Progenitor cell of endocrine pancreas (in vitro differentiated cells): ENCODE data around the gene COL15A1. TPM values are rescaled to one million over a fixed set of nuclear protein-coding genes. Genes with fewer than 3 reads are reported as not detected.

Experiments used
- DNase-seq: peaks from one replicate; pipeline ENCODE4 v3.0.0; 2021; ENCODE audit warnings: low spot score; ENCODE audit not compliant: unreplicated experiment
- H3K27ac Mint-ChIP-seq: 2 replicates; pipeline ENCODE4 v1.8.0; 2021; ENCODE audit warnings: mild to moderate bottlenecking, moderate library complexity, mixed read lengths
- H3K27me3 Mint-ChIP-seq: 2 replicates; pipeline ENCODE4 v1.8.0; 2021; ENCODE audit warnings: mixed read lengths
- H3K36me3 Mint-ChIP-seq: 2 replicates; pipeline ENCODE4 v1.8.0; 2022; ENCODE audit warnings: mixed read lengths; ENCODE audit not compliant: insufficient read depth
- H3K4me1 Mint-ChIP-seq: 2 replicates; pipeline ENCODE4 v1.8.0; 2021; ENCODE audit warnings: low read depth, mixed read lengths
- H3K4me3 Mint-ChIP-seq: 2 replicates; pipeline ENCODE4 v1.8.0; 2021; ENCODE audit warnings: low read depth, mild to moderate bottlenecking, moderate library complexity, mixed read lengths
- H3K9me3 Mint-ChIP-seq: 2 replicates; pipeline ENCODE4 v1.8.0; 2021; ENCODE audit warnings: low read depth, mixed read lengths
- CTCF ChIP-seq: fragments of 200-600 bp; sonication (generic); IDR thresholded peaks from one replicate; pipeline ENCODE4 v1.5.0; 2021; ENCODE audit warnings: antibody characterized with exemption, mild to moderate bottlenecking; ENCODE audit not compliant: unreplicated experiment
- total RNA-seq: library from RNA; stranded (reverse); gene quantifications from 2 replicates; pipeline ENCODE4 v1.2.1, GENCODE V29; 2021

The COL15A1 gene
- total RNA-seq, 1 donor from 2014 or later = not detected

- Mint-ChIP-seq H3K27ac (no peak overlapping the region), H3K27me3 (peaks cover 3% of the 10 kb centered on the region), H3K4me3 (no peak overlapping the region), H3K9me3 (no peaks in the 10 kb centered on the region), H3K4me1 (peaks cover 4% of the 10 kb centered on the region), H3K36me3 (no peaks in the 10 kb centered on the region)
- TF ChIP-seq CTCF = no peak
- DNase-seq = no peak
Observed at GRCh38 chr9:98929895-98930341, 13.8 kb upstream of the COL15A1 start.

- H3K27me3 Mint-ChIP-seq = peaks cover 8% of the 10 kb centered on the region
- no peak overlapping the region for H3K27ac Mint-ChIP-seq
- no peak for DNase-seq
- no peaks in the 10 kb centered on the region for H3K4me1 Mint-ChIP-seq
- H3K4me3 Mint-ChIP-seq = no peak overlapping the region
- H3K9me3 Mint-ChIP-seq = no peaks in the 10 kb centered on the region
- no peaks in the 10 kb centered on the region for H3K36me3 Mint-ChIP-seq
- no peak for TF ChIP-seq CTCF
Observed at GRCh38 chr9:98930792-98931191, 12.9 kb upstream of the COL15A1 start.

- Mint-ChIP-seq H3K4me3 (no peak overlapping the region), H3K27me3 (peaks cover 12% of the 10 kb centered on the region), H3K9me3 (no peaks in the 10 kb centered on the region), H3K4me1 (no peaks in the 10 kb centered on the region), H3K36me3 (no peaks in the 10 kb centered on the region), H3K27ac (no peak overlapping the region)
- no peak for TF ChIP-seq CTCF
- DNase-seq = no peak
Observed at GRCh38 chr9:98931600-98932389, 11.9 kb upstream of the COL15A1 start.

GRCh38 chr9:98933185-98933584 lies 10.5 kb upstream of the COL15A1 start:
- no peaks in the 10 kb centered on the region for H3K4me1 Mint-ChIP-seq
- no peak overlapping the region for H3K27ac Mint-ChIP-seq
- DNase-seq = no peak

GRCh38 chr9:98933890-98934289 lies 9.8 kb upstream of the COL15A1 start:
- H3K36me3 Mint-ChIP-seq = no peaks in the 10 kb centered on the region
- H3K4me3 Mint-ChIP-seq = no peak overlapping the region
- DNase-seq = no peak
- no peak overlapping the region for H3K27ac Mint-ChIP-seq
- no peaks in the 10 kb centered on the region for H3K9me3 Mint-ChIP-seq
- no peak for TF ChIP-seq CTCF
- no peaks in the 10 kb centered on the region for H3K4me1 Mint-ChIP-seq
- H3K27me3 Mint-ChIP-seq = peaks cover 23% of the 10 kb centered on the region

More at GRCh38 chr9:98933185-98933584, 10.5 kb upstream of the COL15A1 start:
- TF ChIP-seq CTCF = no peak
- Mint-ChIP-seq H3K36me3 (no peaks in the 10 kb centered on the region), H3K4me3 (no peak overlapping the region), H3K9me3 (no peaks in the 10 kb centered on the region), H3K27me3 (peaks cover 17% of the 10 kb centered on the region)
